DMS153 treated with DMSO at 0.1 percent for 48 hours (cell line): ENCODE results near the gene HOXA2.

Source experiments
- DNase-seq: peaks from one replicate; lab custom pipeline; 2025; ENCODE audit not compliant: unreplicated experiment; lab: John Stamatoyannopoulos, UW

The HOXA2 gene

GRCh38 chr7:27126596-27127327 lies 24.3 kb upstream of the HOXA2 start:
- no peak for DNase-seq

GRCh38 chr7:27125986-27126394 lies 23.5 kb upstream of the HOXA2 start:
- DNase-seq = no peak

GRCh38 chr7:27124902-27125689 lies 22.6 kb upstream of the HOXA2 start:
- DNase-seq = no peak

- no peak for DNase-seq
Measured at GRCh38 chr7:27124096-27124901, 21.8 kb upstream of the HOXA2 start.

- no peak for DNase-seq
Measured at GRCh38 chr7:27123477-27124053, 21.1 kb upstream of the HOXA2 start.

- DNase-seq = no peak
Measured at GRCh38 chr7:27123007-27123476, 20.6 kb upstream of the HOXA2 start.

- no peak for DNase-seq
Measured at GRCh38 chr7:27122077-27122910, 19.8 kb upstream of the HOXA2 start.

- no peak for DNase-seq
Measured at GRCh38 chr7:27121684-27122076, 19.2 kb upstream of the HOXA2 start.

- DNase-seq = no peak
Measured at GRCh38 chr7:27119412-27119911, 17.0 kb upstream of the HOXA2 start.

- DNase-seq = no peak
Measured at GRCh38 chr7:27118580-27118979, 16.1 kb upstream of the HOXA2 start.

- DNase-seq = no peak
Measured at GRCh38 chr7:27117887-27118491, 15.5 kb upstream of the HOXA2 start.

- DNase-seq = no peak
Measured at GRCh38 chr7:27116962-27117886, 14.7 kb upstream of the HOXA2 start.

- no peak for DNase-seq
Measured at GRCh38 chr7:27116031-27116961, 13.8 kb upstream of the HOXA2 start.

- DNase-seq = no peak
Measured at GRCh38 chr7:27115221-27116026, 12.9 kb upstream of the HOXA2 start.

GRCh38 chr7:27114881-27115220 lies 12.4 kb upstream of the HOXA2 start:
- DNase-seq = no peak

- DNase-seq = no peak
Measured at GRCh38 chr7:27113991-27114769, 11.7 kb upstream of the HOXA2 start.
